HepG2 (cell line): ENCODE measurements around the gene KDM3B. TPM values are rescaled to one million over a fixed set of nuclear protein-coding genes. Genes with fewer than 3 reads are reported as not detected.

Experiments used
- ATF7-NPFF ChIP-seq: sonication (generic); formaldehyde crosslinking; IDR thresholded peaks from 2 replicates; pipeline ENCODE4 v1.8.1; 2023; ENCODE audit warnings: mild to moderate bottlenecking, low read depth, missing genetic modification reagents, moderate library complexity
- ATM ChIP-seq: fragments of 450-650 bp; IDR thresholded peaks from 2 replicates; pipeline ENCODE4 v1.7.1; 2017; ENCODE audit warnings: mild to moderate bottlenecking, borderline replicate concordance
- CAMTA2 ChIP-seq: sonication (generic); formaldehyde crosslinking; IDR thresholded peaks from 2 replicates; pipeline ENCODE4 v1.4.0; 2020; ENCODE audit warnings: mild to moderate bottlenecking, missing genetic modification reagents, borderline replicate concordance
- GLI4 ChIP-seq: sonication (generic); formaldehyde crosslinking; IDR thresholded peaks from 2 replicates; pipeline ENCODE4 v1.5.1; 2020; ENCODE audit warnings: missing genetic modification reagents, mild to moderate bottlenecking, moderate library complexity, borderline replicate concordance
- GMEB2 ChIP-seq: IDR thresholded peaks from 2 replicates; pipeline ENCODE4 v1.6.1; 2016; ENCODE audit warnings: missing biosample characterization, missing genetic modification reagents, low read depth
- HNRNPL ChIP-seq: fragments of 200-400 bp; formaldehyde crosslinking; IDR thresholded peaks from 2 replicates; pipeline ENCODE4 v1.6.1; 2017; ENCODE audit warnings: mild to moderate bottlenecking, low read depth, low read length
- JARID2 ChIP-seq: sonication (generic); formaldehyde crosslinking; IDR thresholded peaks from 2 replicates; pipeline ENCODE4 v1.8.1; 2023; ENCODE audit warnings: missing genetic modification reagents, inconsistent platforms; ENCODE audit not compliant: insufficient replicate concordance
- NPAS2 ChIP-seq: sonication (generic); formaldehyde crosslinking; IDR thresholded peaks from 2 replicates; pipeline ENCODE4 v1.8.0; 2022; ENCODE audit warnings: mild to moderate bottlenecking, missing genetic modification reagents, borderline replicate concordance
- PAWR ChIP-seq: sonication (generic); formaldehyde crosslinking; IDR thresholded peaks from 2 replicates; pipeline ENCODE4 v1.4.0; 2020; ENCODE audit warnings: missing genetic modification reagents, mild to moderate bottlenecking, borderline replicate concordance
- SOX6 ChIP-seq, 2 experiments: fragments of 450-650 bp in 1 of 2; sonication (generic) in 1 of 2; formaldehyde crosslinking in 1 of 2; IDR thresholded peaks; 2 replicates each; pipeline versions ENCODE4 v1.4.0 to v1.6.1; 2017 to 2020; ENCODE audit warnings: antibody characterized with exemption in 1 of 2, mild to moderate bottlenecking in 1 of 2, missing genetic modification reagents in 1 of 2
- TCF7L2 ChIP-seq: IDR thresholded peaks from 2 replicates; pipeline ENCODE4 v1.6.1; 2011; ENCODE audit warnings: mild to moderate bottlenecking, low read depth, low read length, moderate library complexity
- ZBTB38 ChIP-seq: sonication (generic); formaldehyde crosslinking; IDR thresholded peaks from 2 replicates; pipeline ENCODE4 v1.5.1; 2020; ENCODE audit warnings: mild to moderate bottlenecking, missing genetic modification reagents
- ZFP91 ChIP-seq: sonication (generic); formaldehyde crosslinking; IDR thresholded peaks from 2 replicates; pipeline ENCODE4 v1.9.0; 2022; ENCODE audit warnings: missing genetic modification reagents, mild to moderate bottlenecking, borderline replicate concordance
- ZKSCAN5 ChIP-seq: sonication (generic); formaldehyde crosslinking; IDR thresholded peaks from 2 replicates; pipeline ENCODE4 v1.5.1; 2020; ENCODE audit warnings: mild to moderate bottlenecking, missing genetic modification reagents
- ZNF318 ChIP-seq: sonication (generic); formaldehyde crosslinking; IDR thresholded peaks from 2 replicates; pipeline ENCODE4 v1.4.0; 2020; ENCODE audit warnings: mild to moderate bottlenecking, missing genetic modification reagents
- ZNF441 ChIP-seq: sonication (generic); formaldehyde crosslinking; IDR thresholded peaks from 2 replicates; pipeline ENCODE4 v1.7.0; 2021; ENCODE audit warnings: missing genetic modification reagents, borderline replicate concordance
- ZNF773 ChIP-seq: sonication (generic); formaldehyde crosslinking; IDR thresholded peaks from 2 replicates; pipeline ENCODE4 v1.4.0; 2020; ENCODE audit warnings: missing genetic modification reagents, borderline replicate concordance
- polyA plus RNA-seq, 8 experiments: library from polyadenylated mRNA; depleted of rRNA in 3 of 8; stranded (reverse) in 7 of 8; unstranded in 1 of 8; fragments of >200 nt; fragmentation: Illumina TruSeq in 4 of 8; extraction: Trizol in 4 of 8; gene quantifications; 2 replicates each; pipeline versions ENCODE4 v1.2.1 to v1.2.3, GENCODE V29; 2011 to 2016; ENCODE audit warnings: low read depth in 4 of 8, missing spikeins in 1 of 8, mixed read lengths in 1 of 8; ENCODE audit not compliant: insufficient read depth in 1 of 8
- total RNA-seq, 5 experiments: library from RNA; depleted of rRNA; stranded (reverse); fragments of >200 nt; fragmentation: Illumina TruSeq; extraction: Trizol; gene quantifications; 2 replicates each; pipeline ENCODE4 v1.2.3, GENCODE V29; 2016; ENCODE audit warnings: low read depth in 1 of 5

Gene KDM3B
- total and polyA plus RNA-seq, 2 of the 13 experiments (the other 11 are each of a cell fraction or from before 2014, with no cell fraction given): 19.7 to 34.3 TPM

GRCh38 chr5:138439477-138440158, 87.1 kb downstream of the KDM3B start (continued):
- no peak for TF ChIP-seq GMEB2
- TF ChIP-seq ATM: no peak
- TF ChIP-seq JARID2: no peak
- TF ChIP-seq GLI4 (CRISPR knock-in tag): no peak
- no peak for TF ChIP-seq ZBTB38 (CRISPR knock-in tag)
- no peak for TF ChIP-seq HNRNPL
- TF ChIP-seq NPAS2: no peak
- no peak for TF ChIP-seq ZNF318
- TF ChIP-seq ZKSCAN5: no peak
- no peak for TF ChIP-seq ATF7-NPFF (CRISPR knock-in tag)
- no peak for TF ChIP-seq SOX6 (IDR thresholded peaks at IDR 0.05)
- TF ChIP-seq SOX6 (CRISPR knock-in tag; IDR thresholded peaks at IDR 0.05): no peak
- no peak for TF ChIP-seq PAWR (CRISPR knock-in tag)
- no peak; the same call in 1 of the 2 replicates for TF ChIP-seq CAMTA2 (CRISPR knock-in tag)
- TF ChIP-seq ZNF441: no peak
- TF ChIP-seq ZNF773 (CRISPR knock-in tag): no peak
- TF ChIP-seq TCF7L2: no peak
- TF ChIP-seq ZFP91 (CRISPR knock-in tag): 0 out of 2 replicates have a peak, but pooled peaks have one; percentile 30
